HepG2 (cell line): ENCODE results near the gene PEAK1. TPM values are rescaled to one million over a fixed set of nuclear protein-coding genes. Genes with fewer than 3 reads are reported as not detected.

Experiments
- CHD2 ChIP-seq: IDR thresholded peaks from 2 replicates; pipeline ENCODE4 v1.6.1; 2011; ENCODE audit warnings: low read depth, low read length, improper control_type of control experiment
- DMAP1 ChIP-seq: IDR thresholded peaks from 2 replicates; pipeline ENCODE4 v1.6.1; 2016
- HNRNPUL1 ChIP-seq: fragments of 200-400 bp; formaldehyde crosslinking; IDR thresholded peaks from 2 replicates; pipeline ENCODE4 v1.6.1; 2017; ENCODE audit warnings: low read depth, mild to moderate bottlenecking, low read length, moderate library complexity
- RAD21 ChIP-seq: fragments of 450-650 bp; formaldehyde crosslinking; IDR thresholded peaks from 2 replicates; pipeline ENCODE4 v1.5.0; 2020; ENCODE audit warnings: mild to moderate bottlenecking
- SRSF9 ChIP-seq: fragments of 200-400 bp; formaldehyde crosslinking; IDR thresholded peaks from 2 replicates; pipeline ENCODE4 v1.6.1; 2018; ENCODE audit warnings: borderline replicate concordance, mild to moderate bottlenecking, low read depth, low read length; ENCODE audit not compliant: insufficient read depth, poor library complexity, severe bottlenecking
- ZC3H4 ChIP-seq: sonication (generic); formaldehyde crosslinking; IDR thresholded peaks from 2 replicates; pipeline ENCODE4 v1.4.0; 2020; ENCODE audit warnings: missing genetic modification reagents, borderline replicate concordance
- ZNF614 ChIP-seq: IDR thresholded peaks from 2 replicates; pipeline ENCODE4 v1.6.1; 2018; ENCODE audit warnings: missing biosample characterization, missing genetic modification reagents, inconsistent platforms, borderline replicate concordance
- ZSCAN29 ChIP-seq: sonication (generic); formaldehyde crosslinking; conservative IDR thresholded peaks from 2 replicates; pipeline ENCODE4 v1.4.0; 2020; ENCODE audit warnings: mild to moderate bottlenecking, missing genetic modification reagents
- polyA plus RNA-seq, 8 experiments: library from polyadenylated mRNA; depleted of rRNA in 3 of 8; stranded (reverse) in 7 of 8; unstranded in 1 of 8; fragments of >200 nt; fragmentation: Illumina TruSeq in 4 of 8; extraction: Trizol in 4 of 8; gene quantifications; 2 replicates each; pipeline versions ENCODE4 v1.2.1 to v1.2.3, GENCODE V29; 2011 to 2016; ENCODE audit warnings: low read depth in 4 of 8, missing spikeins in 1 of 8, mixed read lengths in 1 of 8; ENCODE audit not compliant: insufficient read depth in 1 of 8
- total RNA-seq, 5 experiments: library from RNA; depleted of rRNA; stranded (reverse); fragments of >200 nt; fragmentation: Illumina TruSeq; extraction: Trizol; gene quantifications; 2 replicates each; pipeline ENCODE4 v1.2.3, GENCODE V29; 2016; ENCODE audit warnings: low read depth in 1 of 5
- TF ChIP-seq, protein P1 (sequence below): sonication (generic); formaldehyde crosslinking; IDR thresholded peaks from 2 replicates; pipeline ENCODE4 v1.5.1; 2020; ENCODE audit warnings: mild to moderate bottlenecking, missing genetic modification reagents, borderline replicate concordance
- TF ChIP-seq, protein P2 (sequence below): sonication (generic); formaldehyde crosslinking; IDR thresholded peaks from 2 replicates; pipeline ENCODE4 v1.4.0; 2020; ENCODE audit warnings: mild to moderate bottlenecking, missing genetic modification reagents

The PEAK1 gene
- total and polyA plus RNA-seq, 2 of the 13 experiments (the other 11 are each of a cell fraction or from before 2014, with no cell fraction given): 6.0 to 6.6 TPM

GRCh38 chr15:77195586-77195985 lies 224.3 kb downstream of the PEAK1 start (continued):
- TF ChIP-seq, protein P1, sequence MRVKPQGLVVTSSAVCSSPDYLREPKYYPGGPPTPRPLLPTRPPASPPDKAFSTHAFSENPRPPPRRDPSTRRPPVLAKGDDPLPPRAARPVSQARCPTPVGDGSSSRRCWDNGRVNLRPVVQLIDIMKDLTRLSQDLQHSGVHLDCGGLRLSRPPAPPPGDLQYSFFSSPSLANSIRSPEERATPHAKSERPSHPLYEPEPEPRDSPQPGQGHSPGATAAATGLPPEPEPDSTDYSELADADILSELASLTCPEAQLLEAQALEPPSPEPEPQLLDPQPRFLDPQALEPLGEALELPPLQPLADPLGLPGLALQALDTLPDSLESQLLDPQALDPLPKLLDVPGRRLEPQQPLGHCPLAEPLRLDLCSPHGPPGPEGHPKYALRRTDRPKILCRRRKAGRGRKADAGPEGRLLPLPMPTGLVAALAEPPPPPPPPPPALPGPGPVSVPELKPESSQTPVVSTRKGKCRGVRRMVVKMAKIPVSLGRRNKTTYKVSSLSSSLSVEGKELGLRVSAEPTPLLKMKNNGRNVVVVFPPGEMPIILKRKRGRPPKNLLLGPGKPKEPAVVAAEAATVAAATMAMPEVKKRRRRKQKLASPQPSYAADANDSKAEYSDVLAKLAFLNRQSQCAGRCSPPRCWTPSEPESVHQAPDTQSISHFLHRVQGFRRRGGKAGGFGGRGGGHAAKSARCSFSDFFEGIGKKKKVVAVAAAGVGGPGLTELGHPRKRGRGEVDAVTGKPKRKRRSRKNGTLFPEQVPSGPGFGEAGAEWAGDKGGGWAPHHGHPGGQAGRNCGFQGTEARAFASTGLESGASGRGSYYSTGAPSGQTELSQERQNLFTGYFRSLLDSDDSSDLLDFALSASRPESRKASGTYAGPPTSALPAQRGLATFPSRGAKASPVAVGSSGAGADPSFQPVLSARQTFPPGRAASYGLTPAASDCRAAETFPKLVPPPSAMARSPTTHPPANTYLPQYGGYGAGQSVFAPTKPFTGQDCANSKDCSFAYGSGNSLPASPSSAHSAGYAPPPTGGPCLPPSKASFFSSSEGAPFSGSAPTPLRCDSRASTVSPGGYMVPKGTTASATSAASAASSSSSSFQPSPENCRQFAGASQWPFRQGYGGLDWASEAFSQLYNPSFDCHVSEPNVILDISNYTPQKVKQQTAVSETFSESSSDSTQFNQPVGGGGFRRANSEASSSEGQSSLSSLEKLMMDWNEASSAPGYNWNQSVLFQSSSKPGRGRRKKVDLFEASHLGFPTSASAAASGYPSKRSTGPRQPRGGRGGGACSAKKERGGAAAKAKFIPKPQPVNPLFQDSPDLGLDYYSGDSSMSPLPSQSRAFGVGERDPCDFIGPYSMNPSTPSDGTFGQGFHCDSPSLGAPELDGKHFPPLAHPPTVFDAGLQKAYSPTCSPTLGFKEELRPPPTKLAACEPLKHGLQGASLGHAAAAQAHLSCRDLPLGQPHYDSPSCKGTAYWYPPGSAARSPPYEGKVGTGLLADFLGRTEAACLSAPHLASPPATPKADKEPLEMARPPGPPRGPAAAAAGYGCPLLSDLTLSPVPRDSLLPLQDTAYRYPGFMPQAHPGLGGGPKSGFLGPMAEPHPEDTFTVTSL (CRISPR knock-in tag): no peak
- TF ChIP-seq SRSF9 (no peak), DMAP1 (CRISPR knock-in tag) (no peak), ZC3H4 (CRISPR knock-in tag) (no peak), HNRNPUL1 (no peak), ZNF614 (no peak), ZSCAN29 (CRISPR knock-in tag) (no peak), RAD21 (no peak), CHD2 (no peak)
- TF ChIP-seq, protein P2, sequence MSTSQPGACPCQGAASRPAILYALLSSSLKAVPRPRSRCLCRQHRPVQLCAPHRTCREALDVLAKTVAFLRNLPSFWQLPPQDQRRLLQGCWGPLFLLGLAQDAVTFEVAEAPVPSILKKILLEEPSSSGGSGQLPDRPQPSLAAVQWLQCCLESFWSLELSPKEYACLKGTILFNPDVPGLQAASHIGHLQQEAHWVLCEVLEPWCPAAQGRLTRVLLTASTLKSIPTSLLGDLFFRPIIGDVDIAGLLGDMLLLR (CRISPR knock-in tag): no peak
